Heart left ventricle (tissue), 16 donors: ENCODE data around the gene SLC9B2. TPM values are rescaled to one million over a fixed set of nuclear protein-coding genes. Genes with fewer than 3 reads are reported as not detected.

Source experiments
- ATAC-seq, 4 donors: fragments of 200-7000 bp; cut with Tn5 transposase; one replicate each; pipeline ENCODE4 v1.9.1; 2020 to 2022; ENCODE audit warnings: moderate library complexity in 4 of 4, mild to moderate bottlenecking in 3 of 4, moderate number of reproducible peaks in 1 of 4
- DNase-seq, 5 donors: peaks; one replicate each; pipeline ENCODE4 v3.0.0-alpha.2; 2020
- H3K27ac ChIP-seq, 12 donors: fragments of 200-600 bp; sonication (generic) in 4 of 12; one replicate each; pipeline versions ENCODE4 v1.5.0 to v1.8.0; 2016 to 2022; ENCODE audit warnings: mild to moderate bottlenecking in 2 of 12
- H3K27me3 ChIP-seq, 9 donors: fragments of 200-600 bp; sonication (generic) in 2 of 9; one replicate each; pipeline versions ENCODE4 v1.5.1 to v1.8.0; 2016 to 2022; ENCODE audit warnings: mild to moderate bottlenecking in 3 of 9
- H3K36me3 ChIP-seq, 9 donors: fragments of 200-600 bp; sonication (generic) in 2 of 9; one replicate each; pipeline versions ENCODE4 v1.5.0 to v1.8.0; 2018 to 2022; ENCODE audit warnings: mild to moderate bottlenecking in 2 of 9
- H3K4me1 ChIP-seq, 12 donors: fragments of 200-600 bp; sonication (generic) in 4 of 12; one replicate each; pipeline versions ENCODE4 v1.5.0 to v1.8.0; 2016 to 2022; ENCODE audit warnings: mild to moderate bottlenecking in 3 of 12
- H3K4me3 ChIP-seq, 12 donors: fragments of 200-600 bp; sonication (generic) in 4 of 12; one replicate each; pipeline versions ENCODE4 v1.5.0 to v1.8.0; 2017 to 2022; ENCODE audit warnings: mild to moderate bottlenecking in 9 of 12, moderate library complexity in 4 of 12
- H3K9me3 ChIP-seq, 12 donors: fragments of 200-600 bp; sonication (generic) in 4 of 12; one replicate each; pipeline versions ENCODE4 v1.5.0 to v1.8.0; 2016 to 2022; ENCODE audit warnings: mild to moderate bottlenecking in 1 of 12
- POLR2A ChIP-seq, 2 donors: fragments of 450-650 bp; IDR thresholded peaks; one replicate each; pipeline ENCODE4 v1.6.1; 2017; ENCODE audit warnings: antibody characterized with exemption in 2 of 2, mild to moderate bottlenecking in 2 of 2, moderate library complexity in 2 of 2
- WGBS, 4 donors: extraction: QIAGEN DNeasy Blood & Tissue Kit in 2 of 4; methylation state at CpG; one replicate each; pipeline versions ENCODE4 v1.1.5 to v1.1.7; 2013 to 2018; 5-methylcytosine and 5-hydroxymethylcytosine counted together
- intact Hi-C, 10 donors: fragments of 100-400 bp; cut with DNase I; formaldehyde crosslinking; loops; one replicate each; pipeline versions ENCODE4 v1.11.1 to v1.14.2; 2022
- long read RNA-seq, 3 donors: library from polyadenylated mRNA; unstranded; transcript quantifications; one replicate each; pipeline ENCODE4 v2.0.0, GENCODE V29; 2020 to 2021
- polyA plus RNA-seq, 2 donors: library from polyadenylated mRNA; stranded (reverse); fragments of 200-250 nt; gene quantifications; one replicate each; pipeline ENCODE4 v1.2.3, GENCODE V29; 2013
- total RNA-seq, 9 donors: library from RNA; depleted of rRNA in 2 of 9; stranded (reverse); fragments of >200 nt in 2 of 9; fragmentation: NEBNext Ultra II Directional in 3 of 9; extraction: Animal tissue kit (Norgen Biotek cat#: 25700) in 3 of 9; gene quantifications; one replicate each; pipeline versions ENCODE4 v1.1.0 to v1.2.4, GENCODE V29; 2016 to 2023
- TF ChIP-seq, protein P1 (sequence below), 12 donors: fragments of 200-600 bp; sonication (generic) in 4 of 12; IDR thresholded peaks; one replicate each; pipeline versions ENCODE4 v1.5.0 to v1.8.0; 2018 to 2022; ENCODE audit warnings: antibody characterized with exemption in 12 of 12, mild to moderate bottlenecking in 5 of 12
- donor health status: ischemic (EF 13 %, LVEDD 7.1; RV severe dilation, severe dysfunction).
- donor health status: healthy with polysubstance abuse.
- donor health status: DM: no; HTN: yes; CAD: no.
- donor health status: DM: no; HTN: no; CAD: no.
- donor health status: ischemic (EF 25% LVEDD 6.9; RV normal size, moderate dysfunction).
- donor health status: ischemic (EF 25% LVEDD 5.7; RV mildly dilated, moderate dysfunction).
- donor health status: healthy.
- donor health status: DM: yes; HTN: yes; CAD: no.
- donor health status: ischemic (EF 35%, LVEDD 5.7; RV mildly dilated, moderate dysfunction).
- donor health status: nonischemic (EF 11% LVEDD 7.7; RV severe dilation, severe dysfunction).
- donor health status: DM: yes; HTN: yes; CAD: no.
- donor health status: PGD.
- donor health status: ischemic (EF 29% LVEDD 5.4; RV normal size, mild dysfunction).
- donor health status: nonischemic (EF 23%, LVEDD 6.1; RV moderate dilation, normal function).

Gene SLC9B2, protein sequence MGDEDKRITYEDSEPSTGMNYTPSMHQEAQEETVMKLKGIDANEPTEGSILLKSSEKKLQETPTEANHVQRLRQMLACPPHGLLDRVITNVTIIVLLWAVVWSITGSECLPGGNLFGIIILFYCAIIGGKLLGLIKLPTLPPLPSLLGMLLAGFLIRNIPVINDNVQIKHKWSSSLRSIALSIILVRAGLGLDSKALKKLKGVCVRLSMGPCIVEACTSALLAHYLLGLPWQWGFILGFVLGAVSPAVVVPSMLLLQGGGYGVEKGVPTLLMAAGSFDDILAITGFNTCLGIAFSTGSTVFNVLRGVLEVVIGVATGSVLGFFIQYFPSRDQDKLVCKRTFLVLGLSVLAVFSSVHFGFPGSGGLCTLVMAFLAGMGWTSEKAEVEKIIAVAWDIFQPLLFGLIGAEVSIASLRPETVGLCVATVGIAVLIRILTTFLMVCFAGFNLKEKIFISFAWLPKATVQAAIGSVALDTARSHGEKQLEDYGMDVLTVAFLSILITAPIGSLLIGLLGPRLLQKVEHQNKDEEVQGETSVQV
- total RNA-seq, result 1 to 10 TPM; 1.4 to 7.1 (median 4.6) TPM
- polyA plus RNA-seq, result 1 to 10 TPM; 1.7 to 5.1 TPM
- long read RNA-seq, donor 1, partial matches to known transcripts, result 0 of 1 reads
- long read RNA-seq, donor 1, other reads (novel, unspliced or antisense), result 1 of 1 reads
- long read RNA-seq, donor 2, partial matches to known transcripts, result 0 of 4 reads
- long read RNA-seq, donor 2, other reads (novel, unspliced or antisense), result 3 of 4 reads
- long read RNA-seq, donor 3, partial matches to known transcripts, result 0 of 1 reads
- long read RNA-seq, donor 3, other reads (novel, unspliced or antisense), result 0 of 1 reads

DNA sequence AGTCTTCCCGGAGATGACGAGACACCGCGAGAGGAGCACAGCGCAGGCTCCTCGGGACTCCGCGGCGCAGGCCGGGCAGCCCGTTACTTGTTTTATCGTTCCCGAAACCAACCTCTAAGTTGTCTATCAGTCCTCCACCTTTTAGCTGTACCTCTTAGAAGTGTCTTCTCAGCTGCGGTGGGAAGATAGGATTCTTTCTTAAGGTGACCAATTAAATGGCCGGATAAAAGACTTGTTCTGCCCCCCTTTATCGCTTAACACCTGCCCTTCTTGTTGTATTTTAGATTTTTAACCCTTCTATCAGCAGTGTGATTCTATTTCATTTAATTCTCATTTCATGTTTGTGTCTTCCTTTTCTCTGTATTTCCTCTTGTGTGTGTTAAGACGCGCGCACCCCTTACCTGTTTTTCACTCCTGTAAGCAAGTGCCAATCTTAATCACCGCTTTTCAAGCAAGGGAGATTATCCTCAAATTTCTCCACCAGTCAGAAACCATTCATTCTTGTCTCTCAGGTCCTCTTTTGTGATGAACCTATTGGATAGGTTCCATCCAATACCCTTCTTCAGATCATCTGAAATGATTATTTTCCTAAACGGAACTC is at the start of gene SLC9B2:
Gene SLC9B2 (minus strand): TSS at position 15 of the 601 bp plus-strand sequence. CDS start 9,211 bp downstream, outside the sequence.
- no peak for DNase-seq
- Histone ChIP-seq H3K9me3 (no peaks in the 10 kb centered on the region), H3K36me3 (peaks cover 0 to 36% (median 10%) of the 10 kb centered on the region in 9 donors), H3K4me3 (peak within 1 kb of the TSS; percentile 46 to 89 (median 73)), H3K4me1 (peaks cover 0 to 24% (median 7%) of the 10 kb centered on the region in 12 donors), H3K27ac (peak within 1 kb of the TSS; percentile 62 to 90 (median 82)), H3K27me3 (no peaks in the 10 kb centered on the region)
- WGBS, 4 donors, result 20 to 25% (median 21%) methylated on average over 19 to 21 of the region's 21 CpGs
- ATAC-seq, result no peak
- intact Hi-C loops, result loop anchor here in 1 of 10 donors (5.0 kb wide), 1 partner anchor 210 kb away; the partner anchor contains the start of gene CISD2
- TF ChIP-seq POLR2A (IDR thresholded peaks at IDR 0.05), result no peak
- TF ChIP-seq, protein P1, sequence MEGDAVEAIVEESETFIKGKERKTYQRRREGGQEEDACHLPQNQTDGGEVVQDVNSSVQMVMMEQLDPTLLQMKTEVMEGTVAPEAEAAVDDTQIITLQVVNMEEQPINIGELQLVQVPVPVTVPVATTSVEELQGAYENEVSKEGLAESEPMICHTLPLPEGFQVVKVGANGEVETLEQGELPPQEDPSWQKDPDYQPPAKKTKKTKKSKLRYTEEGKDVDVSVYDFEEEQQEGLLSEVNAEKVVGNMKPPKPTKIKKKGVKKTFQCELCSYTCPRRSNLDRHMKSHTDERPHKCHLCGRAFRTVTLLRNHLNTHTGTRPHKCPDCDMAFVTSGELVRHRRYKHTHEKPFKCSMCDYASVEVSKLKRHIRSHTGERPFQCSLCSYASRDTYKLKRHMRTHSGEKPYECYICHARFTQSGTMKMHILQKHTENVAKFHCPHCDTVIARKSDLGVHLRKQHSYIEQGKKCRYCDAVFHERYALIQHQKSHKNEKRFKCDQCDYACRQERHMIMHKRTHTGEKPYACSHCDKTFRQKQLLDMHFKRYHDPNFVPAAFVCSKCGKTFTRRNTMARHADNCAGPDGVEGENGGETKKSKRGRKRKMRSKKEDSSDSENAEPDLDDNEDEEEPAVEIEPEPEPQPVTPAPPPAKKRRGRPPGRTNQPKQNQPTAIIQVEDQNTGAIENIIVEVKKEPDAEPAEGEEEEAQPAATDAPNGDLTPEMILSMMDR (IDR thresholded peaks at IDR 0.05), result no peak

DNA sequence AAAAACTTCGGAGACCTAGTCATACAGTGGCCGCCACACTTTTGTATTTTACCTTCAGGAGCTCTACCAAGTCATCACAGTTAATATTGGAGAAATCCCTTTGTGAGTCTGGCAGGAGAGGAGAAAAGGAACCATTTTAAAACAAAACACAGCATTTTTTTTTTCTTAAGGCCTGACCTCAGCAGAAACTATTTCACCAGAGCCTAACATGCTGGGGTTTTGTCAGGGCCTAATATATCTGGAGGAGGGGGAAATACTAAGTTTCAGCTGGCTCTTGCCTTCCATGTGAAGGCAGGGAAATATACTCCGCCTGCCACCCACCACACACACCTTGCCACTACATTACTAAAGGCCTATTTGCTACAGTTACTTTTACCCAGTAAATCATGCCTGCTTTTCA is 49.6 kb upstream of the SLC9B2 start:
- Histone ChIP-seq H3K4me3 (no peak overlapping the region), H3K27ac (no peak overlapping the region), H3K9me3 (peaks cover 0 to 16% (median 3%) of the 10 kb centered on the region in 12 donors), H3K4me1 (no peaks in the 10 kb centered on the region), H3K36me3 (no peaks in the 10 kb centered on the region), H3K27me3 (no peaks in the 10 kb centered on the region)
- TF ChIP-seq, protein P1 (IDR thresholded peaks at IDR 0.05), result no peak
- TF ChIP-seq POLR2A (IDR thresholded peaks at IDR 0.05), result no peak
- intact Hi-C loops, result no loop called here
- DNase-seq, result no peak
- no peak for ATAC-seq
- 91 to 99% (median 98%) methylated on average over 3 of the region's 3 CpGs for WGBS, 4 donors

DNA sequence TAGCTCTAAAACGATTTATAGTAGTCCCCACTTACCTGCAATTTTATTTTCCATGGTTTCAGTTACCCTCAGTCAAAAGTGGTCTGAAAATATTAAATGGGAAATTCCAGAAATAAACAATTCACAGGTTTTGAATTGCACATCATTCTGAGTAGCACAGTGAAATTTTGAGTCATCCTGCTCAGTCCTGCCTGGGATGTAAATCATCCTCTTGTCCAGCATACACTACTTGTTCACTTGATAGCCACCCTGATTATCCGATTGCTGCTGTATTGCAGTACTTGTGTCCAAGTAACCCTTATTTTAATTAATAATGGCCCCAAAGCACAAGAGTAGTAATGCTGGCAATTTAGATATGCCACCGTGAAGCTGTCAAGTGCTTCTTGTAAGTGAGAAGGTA is 46.6 kb upstream of the SLC9B2 start:
- no peaks in the 10 kb centered on the region for H3K4me1 ChIP-seq
- ATAC-seq, result no peak
- peaks cover 0 to 4% (median 0%) of the 10 kb centered on the region in 12 donors for H3K9me3 ChIP-seq
- H3K27ac ChIP-seq, result no peak overlapping the region
- no peak overlapping the region for H3K4me3 ChIP-seq
- DNase-seq, result no peak
- WGBS, 4 donors, result 79 to 97% (median 94%) methylated on average over 3 of the region's 3 CpGs
- TF ChIP-seq, protein P1 (IDR thresholded peaks at IDR 0.05), result no peak
- no peak for TF ChIP-seq POLR2A (IDR thresholded peaks at IDR 0.05)
- intact Hi-C loops, result no loop called here
- no peaks in the 10 kb centered on the region for H3K36me3 ChIP-seq
- H3K27me3 ChIP-seq, result no peaks in the 10 kb centered on the region
